ENCODE results near the gene PWWP2B.
"Not testable (repeated sequence)": the region's sequence is repeated elsewhere in the genome, so short reads cannot be mapped to it uniquely, and the experiment has no call there.

The PWWP2B gene

DNA sequence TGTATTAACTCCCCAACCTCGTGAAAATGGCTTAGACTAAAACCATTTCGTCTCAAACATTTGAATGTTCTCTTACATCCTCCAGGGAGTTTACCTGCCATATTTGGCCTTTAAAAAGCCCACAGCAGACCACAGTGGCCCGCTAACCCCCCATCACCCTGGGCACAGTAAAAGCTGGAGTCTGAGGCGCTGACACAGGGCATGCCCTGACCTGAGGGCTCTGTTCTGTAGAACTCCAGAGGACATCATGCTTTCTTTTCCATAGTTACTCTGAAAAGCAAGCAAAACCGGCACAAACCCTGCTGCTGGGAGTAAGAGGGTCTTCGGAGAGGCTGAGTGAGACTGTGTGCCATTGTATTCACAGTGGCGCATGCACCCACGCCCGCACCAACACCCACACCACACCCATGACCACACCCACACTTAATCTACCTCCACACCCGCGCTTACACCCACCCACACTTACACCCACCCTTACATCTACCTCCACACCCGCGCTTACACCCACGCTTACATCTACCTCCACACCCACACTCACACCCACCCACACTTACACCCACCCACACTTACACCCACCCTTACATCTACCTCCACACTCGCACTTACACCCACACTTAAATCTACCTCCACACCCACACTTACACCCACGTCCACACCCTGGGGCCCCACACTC is 32.9 kb upstream of the PWWP2B start:
- DNase-seq, result peak; percentile 45

DNA sequence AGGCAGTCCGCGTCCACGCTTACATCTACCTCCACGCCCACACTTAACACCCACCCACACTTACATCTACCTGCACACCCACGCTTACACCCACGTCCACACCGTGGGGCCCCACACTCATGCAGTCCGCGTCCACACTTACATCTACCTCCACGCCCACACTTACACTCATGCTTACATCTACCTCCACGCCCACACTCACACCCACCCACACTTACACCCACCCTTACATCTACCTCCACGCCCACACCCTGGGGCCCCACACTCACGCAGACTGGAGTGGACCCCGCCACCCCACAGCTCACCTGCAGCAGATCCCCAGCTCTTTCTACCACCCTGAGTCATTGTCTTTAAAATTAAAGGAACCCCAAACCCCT is 32.4 kb upstream of the PWWP2B start:
- peak; percentile 74 for DNase-seq

DNA sequence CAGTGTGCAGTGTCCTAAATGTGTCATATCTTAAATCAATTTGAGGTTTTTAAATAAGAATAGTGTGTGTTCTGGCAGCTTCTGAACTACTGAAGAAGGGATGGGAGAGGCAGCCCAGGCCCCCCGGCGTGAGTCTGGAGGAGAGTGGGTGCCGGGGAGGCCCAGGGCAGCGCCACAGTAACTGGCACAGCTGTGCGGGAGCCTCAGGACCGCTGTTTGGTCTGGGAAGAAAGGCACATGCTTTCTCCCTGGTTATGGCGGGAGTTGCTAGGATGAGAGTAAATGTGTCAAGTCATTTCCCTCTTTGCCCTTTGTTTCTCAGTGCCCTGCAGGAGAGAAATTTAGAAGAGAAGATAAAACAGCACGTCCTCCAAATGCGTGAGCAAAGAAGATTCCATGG is 31.9 kb upstream of the PWWP2B start:
- DNase-seq, result no peak

- DNase-seq, result no peak
Measured at GRCh38 chr10:132366006-132366405, 31.0 kb upstream of the PWWP2B start.

DNA sequence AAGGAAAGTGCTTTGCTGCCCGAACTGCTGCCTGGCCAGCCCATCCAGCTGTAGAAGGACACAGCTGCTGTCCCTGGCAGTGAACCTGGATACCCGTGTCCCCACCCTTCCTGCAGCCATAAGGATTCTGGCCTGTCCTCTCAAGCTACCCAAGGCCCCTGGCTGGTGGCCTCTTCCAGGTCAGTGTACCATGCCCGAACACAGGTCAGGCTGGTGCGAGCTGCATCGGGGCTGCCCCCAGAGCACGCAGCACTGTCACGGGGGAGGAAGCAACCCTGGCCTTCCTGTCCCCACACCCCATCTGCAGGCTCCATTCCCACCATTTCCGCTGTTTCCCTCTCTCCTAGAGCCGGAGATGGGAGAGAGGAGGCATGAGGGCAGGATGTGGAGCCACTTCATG is 30.5 kb upstream of the PWWP2B start:
- no peak for DNase-seq

GRCh38 chr10:132368391-132368790 is 28.6 kb upstream of the PWWP2B start:
- no peak for DNase-seq

DNA sequence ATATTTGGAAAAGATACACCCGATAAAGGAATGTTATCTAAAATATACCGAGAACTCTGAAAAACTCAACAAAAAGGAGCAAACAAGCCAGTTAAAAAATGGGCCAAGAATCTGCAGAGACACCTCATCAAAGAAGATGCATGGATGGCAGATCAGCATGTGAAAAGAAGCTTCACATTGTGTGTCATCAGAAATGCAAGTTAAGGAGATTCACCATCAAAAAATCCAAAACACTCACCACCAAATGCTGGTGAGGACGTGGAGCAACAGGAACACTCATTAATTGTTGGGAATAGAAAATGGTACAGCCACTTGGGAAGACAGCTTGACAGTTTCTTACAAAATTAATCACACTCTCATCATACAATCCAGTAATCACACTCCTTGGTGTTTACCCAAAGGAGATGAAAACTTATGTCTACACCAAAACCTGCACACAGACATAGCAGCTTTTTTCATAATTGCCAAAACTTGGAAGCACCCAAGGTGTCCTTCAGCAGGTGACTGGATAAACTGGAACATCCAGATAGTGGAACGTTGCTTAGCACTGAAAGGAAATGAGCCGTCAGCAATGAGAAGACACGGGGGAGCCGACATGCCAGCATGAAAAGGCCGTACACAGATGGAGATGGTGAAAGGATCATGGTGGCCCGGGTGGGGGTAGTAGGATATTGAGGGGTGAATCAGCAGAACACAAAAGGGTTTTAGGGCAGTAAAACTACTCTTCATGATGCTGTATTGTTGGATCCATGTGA is 27.9 kb upstream of the PWWP2B start:
- no peak for DNase-seq

GRCh38 chr10:132369636-132370185 is 27.3 kb upstream of the PWWP2B start:
- no peak for DNase-seq

GRCh38 chr10:132370426-132371340 is 26.3 kb upstream of the PWWP2B start:
- DNase-seq, result no peak

GRCh38 chr10:132371641-132372081 is 25.3 kb upstream of the PWWP2B start:
- DNase-seq, result no peak

- DNase-seq, result no peak
Measured at GRCh38 chr10:132372516-132373095, 24.4 kb upstream of the PWWP2B start.

- DNase-seq, result no peak
Measured at GRCh38 chr10:132373241-132373955, 23.6 kb upstream of the PWWP2B start.

DNA sequence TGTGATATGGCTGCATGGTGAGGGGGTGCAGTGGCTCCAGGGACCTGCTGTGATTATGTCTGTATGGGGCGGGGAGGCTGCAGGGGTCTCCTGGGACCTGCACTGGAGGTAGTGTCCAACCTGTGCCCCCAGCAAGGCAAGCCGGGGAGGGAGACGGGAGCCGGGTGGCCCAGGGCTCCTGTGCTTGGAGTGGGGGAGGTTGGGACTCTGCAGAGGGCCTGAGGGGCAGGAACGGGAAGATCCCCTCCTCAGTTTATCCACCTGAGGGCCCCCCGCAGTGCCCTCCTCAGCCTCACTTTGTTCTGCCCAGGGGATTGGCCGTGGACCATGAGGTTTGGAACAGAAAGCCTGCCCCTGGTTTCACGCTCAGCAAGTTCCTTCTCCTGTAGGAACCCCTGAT is 22.8 kb upstream of the PWWP2B start:
- no peak for DNase-seq

DNA sequence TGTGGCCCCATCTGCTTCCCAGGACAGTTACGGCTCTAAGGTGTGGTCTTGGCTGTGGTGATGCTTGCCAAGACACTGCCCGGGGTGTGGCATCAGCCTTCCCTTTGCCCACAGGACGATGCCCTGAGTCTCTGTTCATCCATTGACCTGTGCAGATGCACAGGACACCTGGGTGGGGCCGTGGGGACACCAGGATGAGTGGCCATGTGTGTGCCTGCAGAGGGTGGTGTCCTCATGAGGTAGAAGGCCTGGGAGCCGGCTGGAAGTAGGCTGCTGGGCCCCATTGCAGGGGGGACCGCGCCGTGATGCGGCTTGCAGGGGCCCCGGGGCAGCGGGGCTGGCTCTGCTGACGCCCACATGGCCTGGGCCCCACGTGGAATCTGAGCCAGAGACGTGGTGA is 22.4 kb upstream of the PWWP2B start:
- DNase-seq, result no peak

GRCh38 chr10:132375116-132375794 is 21.7 kb upstream of the PWWP2B start:
- DNase-seq, result no peak

DNA sequence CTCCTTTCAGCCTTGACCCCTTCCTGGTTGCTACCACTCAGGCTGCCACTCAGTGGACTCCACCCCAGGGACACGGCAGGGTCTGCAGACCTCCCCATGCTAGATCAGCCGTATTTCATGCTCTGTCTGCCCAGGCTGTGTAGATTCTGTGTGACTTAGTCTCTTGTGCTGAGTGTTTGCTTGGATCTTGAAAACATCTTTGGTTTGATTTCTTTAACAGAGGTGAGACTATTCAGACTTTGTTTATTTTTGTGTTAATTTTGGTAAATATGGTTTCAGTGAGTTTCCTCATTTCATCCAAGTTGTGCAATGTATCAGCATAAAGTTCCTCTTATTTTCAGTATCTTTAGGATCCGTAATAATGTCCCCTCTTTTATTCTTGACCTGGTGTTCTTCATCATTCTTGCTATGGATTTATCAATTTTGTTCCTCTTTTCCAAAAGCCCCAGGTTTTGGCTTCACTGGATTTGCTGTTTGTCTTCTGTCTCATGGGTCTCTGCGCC is 21.2 kb upstream of the PWWP2B start:
- no peak for DNase-seq

- no peak for DNase-seq
Measured at GRCh38 chr10:132376394-132376851, 20.6 kb upstream of the PWWP2B start.

- DNase-seq, result no peak
Measured at GRCh38 chr10:132377326-132377725, 19.7 kb upstream of the PWWP2B start.

- DNase-seq, result not testable (repeated sequence)
Measured at GRCh38 chr10:132379026-132379425, 18.0 kb upstream of the PWWP2B start.

DNA sequence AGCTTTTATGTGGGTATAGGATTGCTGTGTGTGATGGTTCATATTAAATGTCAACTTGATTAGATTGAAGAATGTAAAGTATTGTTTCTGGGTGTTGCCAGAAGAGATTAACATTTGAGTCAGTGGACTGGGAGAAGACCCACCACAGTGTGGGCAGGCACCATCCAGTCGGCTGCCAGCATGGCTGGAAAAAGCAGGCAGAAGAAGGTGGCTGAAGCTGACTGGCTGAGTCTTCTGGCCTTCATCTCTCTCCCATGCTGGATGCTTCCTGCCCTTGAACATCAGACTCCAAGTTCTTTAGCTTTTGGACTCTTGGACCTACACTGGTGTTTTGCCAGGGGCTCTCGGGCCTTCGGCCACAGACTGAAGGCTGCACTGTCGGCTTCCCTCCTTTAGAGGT is 16.0 kb upstream of the PWWP2B start:
- not testable (repeated sequence) for DNase-seq

GRCh38 chr10:132381741-132382140 is 15.3 kb upstream of the PWWP2B start:
- DNase-seq, result no peak
